Measurements from ENCODE around the gene PRTG. TPM values are rescaled to one million over a fixed set of nuclear protein-coding genes. Genes with fewer than 3 reads are reported as not detected.

Gene PRTG
- total RNA-seq, 1 experiment from 2014 or later = 11.4 TPM

DNA sequence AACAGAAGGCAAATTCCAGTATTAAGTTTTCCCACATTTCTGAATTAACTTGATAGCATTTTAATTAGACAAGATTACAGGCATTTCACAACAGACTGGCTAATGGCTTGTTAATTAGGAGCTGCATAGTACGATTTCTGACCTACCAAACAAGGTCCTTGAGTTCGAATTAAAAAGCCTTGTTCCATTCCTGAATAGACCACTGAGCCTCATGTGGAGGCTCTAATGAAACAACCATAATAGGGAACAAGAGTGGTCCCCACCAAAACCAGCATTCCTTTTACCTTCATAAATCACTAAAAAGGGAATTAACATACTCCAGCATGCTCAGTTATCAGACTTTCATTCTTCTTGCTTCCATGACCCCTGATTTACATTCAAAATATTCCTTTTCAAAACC lies 66.4 kb downstream of the PRTG start:
- no peaks in the 10 kb centered on the region for H3K9me3 ChIP-seq (ENCODE audit: control insufficient read depth, insufficient read depth, low read depth, low read length)
- in situ Hi-C loops (cut with HindIII; ENCODE audit: low pct_unique_long_range_greater_than_20kb, low sequenced_read_pairs) = no loop called here
- H3K4me1 ChIP-seq (ENCODE audit: control insufficient read depth, insufficient read depth, low read length) = no peaks in the 10 kb centered on the region
- POLR2A ChIA-PET = no interaction called here
- DNase-seq (ENCODE audit: low read depth, low spot score) (no peak), ATAC-seq (no peak)
- CTCF ChIA-PET = no interaction called here
- no peak overlapping the region for H3K27ac ChIP-seq (ENCODE audit: low read length)
- no peaks in the 10 kb centered on the region for H3K27me3 ChIP-seq (ENCODE audit: control insufficient read depth, insufficient read depth, low read length)
- no TSS peak for BruUV-seq (replicated peaks)
- 0 out of 2 replicates have a peak, but pooled peaks cover 2% of the 10 kb centered on the region for H3K36me3 ChIP-seq (ENCODE audit: control insufficient read depth, insufficient read depth, low read length)
- intact Hi-C loops (cut with micrococcal nuclease; ENCODE audit: unreplicated experiment) = no loop called here
- TF ChIP-seq, protein P1, sequence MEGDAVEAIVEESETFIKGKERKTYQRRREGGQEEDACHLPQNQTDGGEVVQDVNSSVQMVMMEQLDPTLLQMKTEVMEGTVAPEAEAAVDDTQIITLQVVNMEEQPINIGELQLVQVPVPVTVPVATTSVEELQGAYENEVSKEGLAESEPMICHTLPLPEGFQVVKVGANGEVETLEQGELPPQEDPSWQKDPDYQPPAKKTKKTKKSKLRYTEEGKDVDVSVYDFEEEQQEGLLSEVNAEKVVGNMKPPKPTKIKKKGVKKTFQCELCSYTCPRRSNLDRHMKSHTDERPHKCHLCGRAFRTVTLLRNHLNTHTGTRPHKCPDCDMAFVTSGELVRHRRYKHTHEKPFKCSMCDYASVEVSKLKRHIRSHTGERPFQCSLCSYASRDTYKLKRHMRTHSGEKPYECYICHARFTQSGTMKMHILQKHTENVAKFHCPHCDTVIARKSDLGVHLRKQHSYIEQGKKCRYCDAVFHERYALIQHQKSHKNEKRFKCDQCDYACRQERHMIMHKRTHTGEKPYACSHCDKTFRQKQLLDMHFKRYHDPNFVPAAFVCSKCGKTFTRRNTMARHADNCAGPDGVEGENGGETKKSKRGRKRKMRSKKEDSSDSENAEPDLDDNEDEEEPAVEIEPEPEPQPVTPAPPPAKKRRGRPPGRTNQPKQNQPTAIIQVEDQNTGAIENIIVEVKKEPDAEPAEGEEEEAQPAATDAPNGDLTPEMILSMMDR (IDR thresholded peaks at IDR 0.05) = no peak
- TF ChIP-seq REST (IDR thresholded peaks at IDR 0.05; ENCODE audit: insufficient read depth in 1 of 2, low read depth in 2 of 2, low read length in 1 of 2) (no peak), SIN3A (IDR thresholded peaks at IDR 0.05; ENCODE audit: borderline replicate concordance, insufficient read depth, low read depth, low read length) (no peak), TCF7L2 (IDR thresholded peaks at IDR 0.05; ENCODE audit: low read depth, low read length) (no peak), POLR2AphosphoS5 (IDR thresholded peaks at IDR 0.05; ENCODE audit: low read depth, low read length) (no peak)
- H3K4me3 ChIP-seq (ENCODE audit: low read depth in 2 of 2, low read length in 2 of 2) = no peak overlapping the region

DNA sequence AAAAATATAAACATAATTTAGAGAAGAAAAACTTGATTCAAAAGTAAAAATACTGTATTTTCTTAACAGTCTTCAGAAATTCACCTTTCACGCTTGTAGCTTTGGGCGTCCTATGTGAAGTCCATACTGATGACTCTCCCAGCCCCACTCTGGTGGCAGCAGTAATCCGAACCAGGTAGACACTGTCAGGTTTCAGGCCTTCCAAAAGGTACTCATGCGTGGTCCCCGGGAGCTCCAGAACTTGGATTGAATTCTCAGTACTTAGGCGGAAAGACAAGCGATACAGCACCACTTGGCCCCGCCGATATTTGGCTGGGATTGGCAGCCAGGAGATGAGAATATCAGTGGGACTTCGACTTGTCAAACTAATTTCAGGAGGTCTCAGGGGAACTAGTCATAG lies 69.7 kb downstream of the PRTG start:
- no peak overlapping the region for H3K27ac ChIP-seq (ENCODE audit: low read length)
- TF ChIP-seq, protein P1 (IDR thresholded peaks at IDR 0.05) = no peak
- TF ChIP-seq POLR2AphosphoS5 (IDR thresholded peaks at IDR 0.05; ENCODE audit: low read depth, low read length) (no peak), SIN3A (IDR thresholded peaks at IDR 0.05; ENCODE audit: borderline replicate concordance, insufficient read depth, low read depth, low read length) (no peak), TCF7L2 (IDR thresholded peaks at IDR 0.05; ENCODE audit: low read depth, low read length) (no peak), REST (IDR thresholded peaks at IDR 0.05; ENCODE audit: insufficient read depth in 1 of 2, low read depth in 2 of 2, low read length in 1 of 2) (no peak)
- no peak for ATAC-seq
- no peaks in the 10 kb centered on the region for H3K4me1 ChIP-seq (ENCODE audit: control insufficient read depth, insufficient read depth, low read length)
- in situ Hi-C loops (cut with HindIII; ENCODE audit: low pct_unique_long_range_greater_than_20kb, low sequenced_read_pairs) = no loop called here
- ChIA-PET CTCF (no interaction called here), POLR2A (no interaction called here)
- H3K36me3 ChIP-seq (ENCODE audit: control insufficient read depth, insufficient read depth, low read length) = no peaks in the 10 kb centered on the region
- no peak overlapping the region for H3K4me3 ChIP-seq (ENCODE audit: low read depth in 2 of 2, low read length in 2 of 2)
- DNase-seq (ENCODE audit: low read depth, low spot score) = no peak
- intact Hi-C loops (cut with micrococcal nuclease; ENCODE audit: unreplicated experiment) = no loop called here
- H3K9me3 ChIP-seq (ENCODE audit: control insufficient read depth, insufficient read depth, low read depth, low read length) = no peaks in the 10 kb centered on the region
- no TSS peak for BruUV-seq (replicated peaks)
- H3K27me3 ChIP-seq (ENCODE audit: control insufficient read depth, insufficient read depth, low read length) = no peaks in the 10 kb centered on the region
